HG02840 (cell line): Measurements from ENCODE around the gene TGM4.

ENCODE experiments used
- ATAC-seq: cut with Tn5 transposase; IDR thresholded peaks from one replicate; pipeline ENCODE4 v1.9.1; 2021; ENCODE audit warnings: mild to moderate bottlenecking, moderate library complexity, moderate number of reproducible peaks; ENCODE audit not compliant: unreplicated experiment, low FRiP score

TGM4 gene

DNA sequence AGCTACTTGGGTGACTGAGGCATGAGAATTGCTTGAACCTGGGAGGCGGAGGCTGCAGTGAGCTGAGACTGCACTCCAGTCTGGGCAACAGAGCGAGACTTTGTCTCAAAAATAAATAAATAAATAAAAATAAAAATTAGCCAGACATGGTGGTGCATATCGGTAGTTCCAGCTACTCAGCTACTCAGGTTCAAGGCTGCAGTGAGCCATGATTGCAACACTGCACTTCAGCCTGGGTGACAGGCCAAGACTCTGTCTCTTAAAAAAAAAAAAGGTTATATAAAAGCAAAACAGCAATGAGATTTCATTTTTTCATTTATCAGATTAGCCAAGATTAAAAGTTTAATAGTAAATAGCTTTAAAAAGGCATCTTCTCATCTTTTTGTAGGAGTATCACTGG, 2.9 kb downstream of the TGM4 start:
- no peak for ATAC-seq

DNA sequence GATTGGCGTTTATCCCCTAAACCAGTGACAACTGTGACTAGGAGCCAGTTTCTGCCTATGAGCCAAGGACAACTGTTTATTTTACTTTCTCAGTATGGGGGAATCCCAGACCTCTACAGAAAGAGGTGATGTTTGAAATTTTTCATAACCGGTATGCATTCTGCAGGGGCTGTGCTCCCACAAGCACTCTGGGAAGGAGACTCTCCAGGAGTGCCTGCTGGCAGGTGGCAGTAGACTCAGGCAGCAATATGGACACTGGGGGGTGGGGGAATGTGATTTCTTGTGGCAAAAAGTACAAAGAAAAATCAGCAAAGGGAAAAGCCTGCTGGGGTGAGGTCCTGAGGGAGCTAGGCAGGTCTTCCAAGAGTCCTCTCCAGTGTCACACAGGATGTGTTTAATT, 5.9 kb downstream of the TGM4 start:
- no peak for ATAC-seq

DNA sequence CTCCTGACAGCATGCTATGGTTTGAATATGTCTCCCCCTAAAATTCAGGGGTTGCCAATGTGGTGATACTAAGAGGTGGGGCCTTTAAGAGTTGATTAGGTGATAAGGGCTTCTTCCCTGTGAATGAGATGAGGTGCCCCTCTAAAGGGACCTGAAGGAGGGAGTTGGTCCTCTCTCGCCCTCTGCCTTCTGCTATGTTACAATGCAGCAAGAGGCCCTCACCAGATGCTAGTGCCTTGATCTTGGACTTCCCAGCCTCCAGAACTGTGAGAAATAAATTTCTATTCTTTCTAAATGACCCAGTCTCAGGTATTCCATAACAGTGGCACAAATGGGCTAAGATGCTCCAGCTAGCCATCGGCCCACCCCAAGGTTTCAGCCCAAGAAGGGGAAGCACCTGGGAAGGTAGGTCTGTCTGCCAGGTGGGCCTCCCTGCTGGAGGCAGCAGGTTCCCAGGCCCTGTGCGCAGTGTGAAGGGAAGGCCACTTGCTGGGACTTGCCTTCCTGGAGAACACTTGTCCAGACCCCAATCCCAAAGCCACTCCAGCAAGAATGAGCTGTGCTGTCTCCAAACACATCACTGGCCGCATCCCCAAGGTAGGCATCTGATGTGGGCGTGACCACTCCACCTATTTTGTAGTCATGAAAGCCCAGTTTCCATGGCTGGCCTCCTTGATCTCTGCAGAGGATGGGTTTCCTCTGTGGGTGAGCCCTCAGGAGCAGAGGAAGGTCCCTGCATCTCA, 9.0 kb downstream of the TGM4 start:
- ATAC-seq, result no peak

DNA sequence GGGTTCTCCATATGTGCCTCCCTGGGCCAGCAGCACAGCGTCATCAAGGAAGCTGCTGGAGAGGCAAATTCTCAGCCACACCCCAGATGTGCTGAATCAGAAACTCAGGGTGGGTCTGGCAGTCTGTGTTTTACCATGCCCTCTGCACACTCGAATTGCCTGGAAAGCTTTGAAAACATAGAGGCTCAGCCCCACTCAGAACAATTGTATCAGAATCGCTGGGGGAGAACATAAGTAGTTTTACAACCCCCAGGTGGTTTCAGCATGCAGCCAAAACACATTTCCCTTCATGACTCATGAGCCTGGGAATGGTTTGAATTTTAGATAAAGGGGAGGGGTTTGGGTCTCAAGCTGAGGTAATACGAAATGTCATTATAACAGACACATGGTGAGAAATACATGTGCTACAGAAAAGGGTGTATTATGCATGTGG, 9.6 kb downstream of the TGM4 start:
- ATAC-seq, result no peak

DNA sequence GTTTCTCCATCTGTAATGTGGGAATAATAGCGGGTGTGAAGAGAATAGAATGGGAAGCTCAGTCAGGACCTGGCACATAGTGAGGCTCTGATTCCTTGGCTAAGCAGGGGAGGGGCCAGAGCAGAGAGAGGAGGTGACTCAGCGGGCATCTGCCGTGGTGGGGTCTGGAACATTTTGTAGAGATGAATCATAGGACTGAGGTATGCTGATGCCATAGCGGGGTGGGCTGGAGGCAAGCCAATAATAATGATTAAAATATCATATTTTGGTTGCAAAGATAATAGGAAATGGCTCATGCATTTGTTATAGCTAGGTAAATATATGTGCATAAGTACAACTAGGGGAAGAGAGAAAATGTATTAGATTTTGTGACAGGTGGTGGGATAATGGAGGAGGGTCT, 11.2 kb downstream of the TGM4 start:
- ATAC-seq, result no peak

DNA sequence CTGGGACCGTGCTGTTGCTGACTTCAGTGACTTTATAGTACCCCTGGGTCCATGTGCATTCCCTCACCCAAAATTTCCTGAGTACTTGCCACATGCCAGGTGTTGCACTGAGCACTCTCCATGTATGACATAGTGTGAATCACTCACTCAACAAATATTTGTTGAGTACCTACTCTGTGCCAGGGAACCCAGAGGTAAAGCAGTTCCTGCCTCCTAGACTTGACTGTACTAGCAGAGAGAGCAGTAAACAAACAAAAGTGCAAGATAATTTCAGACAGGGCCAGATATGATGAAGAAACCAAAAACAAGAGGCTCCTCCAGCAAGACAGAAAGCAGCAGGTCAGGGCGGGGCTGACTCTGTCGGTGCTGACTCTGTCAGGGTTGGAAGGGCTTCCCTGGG, 12.2 kb downstream of the TGM4 start:
- no peak for ATAC-seq

DNA sequence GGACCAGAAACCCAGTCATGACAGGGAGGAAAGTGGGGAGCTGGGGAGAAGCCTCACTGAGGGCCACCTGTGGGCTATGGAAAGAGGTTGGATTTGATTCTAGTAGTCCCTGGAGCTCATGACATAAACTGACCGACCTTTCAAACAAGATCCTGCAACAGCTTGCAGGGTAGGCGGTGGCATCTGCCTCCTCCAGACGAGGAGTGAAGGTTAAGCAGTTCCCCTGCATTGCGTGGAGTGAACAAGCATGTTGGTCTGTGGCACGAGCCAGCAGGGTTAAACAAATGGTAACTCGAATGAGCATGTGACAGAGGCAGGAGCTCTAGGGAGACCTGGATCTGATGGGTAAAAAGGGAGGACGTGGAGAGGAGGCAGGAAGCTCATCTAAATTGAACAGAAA, 12.7 kb downstream of the TGM4 start:
- no peak for ATAC-seq

DNA sequence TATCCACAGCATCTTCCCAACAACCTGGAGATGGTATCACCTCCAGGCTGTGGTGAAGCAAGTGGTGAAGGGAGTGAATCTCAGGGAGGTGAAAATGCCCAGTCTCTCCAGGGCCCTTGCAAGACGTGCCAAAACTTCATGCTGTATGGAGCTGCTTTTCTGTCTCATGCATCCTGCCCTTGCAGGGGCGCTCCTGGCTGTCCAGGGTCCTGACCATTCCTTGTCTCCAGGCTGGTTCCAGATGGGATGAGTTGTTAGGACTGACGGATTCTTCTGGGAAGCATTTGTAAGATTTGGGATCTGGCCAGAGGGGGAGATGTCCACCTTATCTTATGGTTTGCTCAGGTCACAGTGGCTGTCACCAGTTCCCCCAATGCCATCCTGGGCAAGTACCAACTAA, 15.8 kb downstream of the TGM4 start:
- ATAC-seq, result no peak

DNA sequence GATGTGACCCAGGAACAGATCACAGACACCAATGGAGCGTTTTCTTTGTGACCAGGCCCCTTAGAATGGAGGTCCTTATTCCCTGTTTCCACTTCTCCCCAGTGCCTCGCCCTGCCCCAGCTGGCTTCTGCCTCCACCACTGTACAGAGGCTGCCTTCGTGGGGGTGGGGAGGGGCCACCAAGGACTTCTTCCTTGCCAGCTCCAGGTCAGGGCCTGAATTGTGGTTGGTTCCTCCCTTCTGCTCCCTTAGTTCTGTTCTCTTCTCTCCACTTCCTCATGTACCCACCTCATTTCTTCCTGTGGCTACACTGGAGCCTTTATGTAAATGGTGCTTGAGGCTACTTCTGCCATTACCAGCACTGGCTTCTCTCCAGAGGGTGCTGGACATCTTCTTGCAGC, 16.4 kb downstream of the TGM4 start:
- no peak for ATAC-seq

DNA sequence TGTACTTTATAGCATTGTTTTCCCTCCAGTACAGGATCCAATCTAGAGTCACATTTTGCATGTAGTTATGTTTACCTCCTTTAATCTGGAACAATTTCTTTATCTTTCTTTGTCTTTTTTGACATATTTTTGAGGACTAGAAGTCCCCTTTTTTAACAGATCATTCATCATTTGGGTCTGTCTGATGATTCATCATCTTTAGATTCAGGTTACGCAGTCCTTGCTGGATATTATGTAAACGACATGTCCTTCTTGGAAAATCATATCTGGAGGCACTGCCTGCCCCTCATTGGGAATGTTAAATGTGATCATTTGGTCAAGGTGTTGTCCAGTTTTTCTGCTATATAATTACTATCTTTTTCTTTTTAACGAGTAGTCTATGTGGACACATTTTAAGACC, 18.3 kb downstream of the TGM4 start:
- ATAC-seq, result no peak

DNA sequence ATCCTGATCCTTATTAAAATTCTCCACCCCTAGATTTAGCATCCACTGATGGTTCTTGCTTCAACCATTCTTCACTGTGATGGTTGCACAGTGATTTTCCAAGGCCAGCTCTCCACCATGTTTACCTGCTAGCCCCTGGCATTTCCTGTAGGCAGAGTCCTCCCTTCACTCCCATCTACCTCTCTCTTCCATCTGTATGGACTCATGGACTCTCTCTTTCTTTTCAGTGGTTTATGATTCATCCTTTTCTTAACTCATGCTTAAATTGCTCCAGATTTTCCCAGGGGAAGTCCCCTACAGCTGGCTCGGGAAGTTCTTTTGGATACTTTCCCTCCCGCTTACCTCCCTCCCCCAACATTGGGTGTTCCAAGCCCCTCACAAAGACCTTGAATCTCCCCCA, 18.7 kb downstream of the TGM4 start:
- no peak for ATAC-seq

DNA sequence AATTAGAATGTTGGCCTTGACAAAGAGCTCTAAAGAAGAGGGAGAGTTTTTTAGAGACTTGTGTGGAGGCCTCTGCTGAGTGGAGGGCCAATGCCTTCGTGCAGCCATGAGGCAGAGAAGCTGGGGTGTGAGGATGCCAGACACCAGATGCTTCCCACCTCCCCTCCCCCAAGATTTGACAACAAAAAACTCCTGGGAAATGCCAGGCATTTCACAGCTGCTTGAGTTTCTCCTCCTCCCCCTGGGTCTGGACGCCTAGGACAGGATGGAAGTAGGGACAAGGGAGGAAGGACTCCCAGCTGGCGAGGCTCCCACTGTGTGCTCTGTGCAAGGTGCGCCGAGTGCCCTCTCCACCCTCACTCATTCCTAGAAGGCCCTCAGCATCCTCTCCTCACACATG, 20.1 kb downstream of the TGM4 start:
- no peak for ATAC-seq

DNA sequence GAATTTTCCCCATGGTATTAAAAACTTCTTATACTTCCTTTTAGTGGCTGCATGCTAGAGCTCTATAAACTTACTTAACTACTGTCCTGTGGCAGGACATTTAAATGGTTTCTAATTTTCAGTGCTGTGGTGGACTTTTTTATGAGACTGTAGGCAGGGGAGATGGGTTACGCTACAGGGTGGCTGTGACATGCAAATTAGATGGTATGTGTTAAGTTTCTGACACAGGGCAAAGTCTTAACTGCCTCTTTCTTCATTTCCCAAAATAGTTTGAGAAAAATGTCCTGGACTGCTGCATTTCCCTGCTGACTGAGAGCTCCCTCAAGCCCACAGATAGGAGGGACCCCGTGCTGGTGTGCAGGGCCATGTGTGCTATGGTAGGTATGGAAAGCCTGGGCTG, 22.0 kb downstream of the TGM4 start:
- no peak for ATAC-seq

DNA sequence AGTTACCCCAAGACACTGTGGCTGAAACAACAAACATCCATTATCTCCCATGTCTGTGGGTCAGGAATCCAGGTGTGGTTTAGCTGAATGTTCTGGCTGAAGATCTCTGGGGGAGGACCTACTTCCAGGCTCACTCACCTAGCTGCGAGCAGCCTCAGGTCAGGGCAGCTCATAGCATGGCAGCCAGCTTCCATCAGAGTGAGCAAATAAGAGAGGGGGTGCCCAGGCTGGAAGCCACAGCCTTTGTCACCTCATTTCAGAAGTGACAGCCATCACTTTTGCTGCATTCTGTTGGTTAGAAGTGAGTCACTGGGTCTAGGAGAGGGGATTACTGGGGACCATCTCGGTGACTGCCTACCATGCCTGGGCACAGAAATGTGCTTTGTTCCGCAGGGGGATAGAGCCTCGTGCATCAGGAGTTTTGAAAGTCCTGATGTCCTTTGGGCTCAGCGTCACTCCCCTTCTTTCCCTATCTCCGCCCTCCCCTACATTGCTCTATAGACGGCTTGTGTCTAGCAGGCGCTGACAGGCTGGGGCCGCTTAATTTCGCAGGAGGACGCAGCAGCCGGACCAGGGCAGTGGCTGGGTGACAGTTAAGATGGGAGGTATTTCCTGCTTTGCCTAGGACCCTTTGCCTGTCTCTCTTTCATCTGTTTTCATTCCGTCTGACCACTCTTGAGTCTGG, 25.4 kb downstream of the TGM4 start:
- no peak for ATAC-seq

DNA sequence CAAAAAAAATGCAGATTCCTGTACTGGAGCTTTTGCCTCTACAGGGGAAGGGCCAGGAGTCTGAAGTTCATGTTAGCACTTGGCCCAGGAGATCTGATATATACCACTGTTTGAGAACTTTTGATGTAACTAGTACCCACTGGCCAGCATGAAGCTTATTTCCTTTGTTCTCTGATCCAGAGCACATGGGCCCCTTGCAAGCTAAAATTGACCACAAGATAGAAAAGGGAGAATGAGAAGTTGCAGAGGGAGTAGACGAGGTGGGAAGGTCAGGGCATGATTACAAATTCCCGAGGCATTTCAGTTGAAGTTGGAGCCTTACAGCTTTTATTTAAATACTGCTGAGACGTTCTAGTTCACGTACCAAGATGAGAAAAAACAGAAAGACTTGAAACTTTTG, 28.2 kb downstream of the TGM4 start:
- ATAC-seq, result no peak

DNA sequence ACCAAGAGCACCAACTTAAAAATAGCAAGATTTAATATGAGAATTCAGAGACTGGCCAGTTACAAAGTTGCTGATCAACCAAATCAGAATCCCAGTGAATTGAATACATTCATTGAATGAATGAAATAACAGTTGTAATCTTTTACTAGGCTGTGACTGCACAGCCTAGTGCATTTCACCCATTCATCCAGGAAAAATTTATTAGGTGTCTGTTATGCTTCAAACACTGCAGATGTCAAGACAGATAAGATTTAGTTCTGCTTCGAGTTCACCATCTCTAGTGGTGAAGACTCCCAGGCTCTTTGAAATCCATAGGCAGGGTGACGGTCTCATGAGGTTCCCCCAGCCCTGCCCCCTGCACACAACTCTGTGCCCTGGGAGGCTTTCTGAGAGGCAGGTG, 28.9 kb downstream of the TGM4 start:
- ATAC-seq, result no peak

DNA sequence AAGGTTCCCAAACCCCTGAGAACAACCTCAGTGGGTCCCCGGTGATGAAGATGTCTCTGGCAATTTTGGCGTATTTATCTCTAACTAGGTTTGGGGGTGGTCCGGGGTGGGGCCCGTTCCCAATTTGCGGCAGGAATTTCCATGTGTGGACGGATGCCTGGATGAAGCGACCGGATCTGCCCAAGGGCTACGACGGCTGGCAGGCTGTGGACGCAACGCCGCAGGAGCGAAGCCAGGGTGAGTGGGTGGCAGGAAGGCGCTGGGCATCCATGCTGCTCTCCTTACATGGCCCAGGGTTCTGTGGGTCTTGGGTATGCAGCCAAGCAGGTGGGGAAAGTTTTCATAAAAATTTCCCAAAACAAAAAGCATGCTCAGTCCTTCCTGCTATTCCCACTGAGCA, 29.3 kb downstream of the TGM4 start:
- no peak for ATAC-seq

DNA sequence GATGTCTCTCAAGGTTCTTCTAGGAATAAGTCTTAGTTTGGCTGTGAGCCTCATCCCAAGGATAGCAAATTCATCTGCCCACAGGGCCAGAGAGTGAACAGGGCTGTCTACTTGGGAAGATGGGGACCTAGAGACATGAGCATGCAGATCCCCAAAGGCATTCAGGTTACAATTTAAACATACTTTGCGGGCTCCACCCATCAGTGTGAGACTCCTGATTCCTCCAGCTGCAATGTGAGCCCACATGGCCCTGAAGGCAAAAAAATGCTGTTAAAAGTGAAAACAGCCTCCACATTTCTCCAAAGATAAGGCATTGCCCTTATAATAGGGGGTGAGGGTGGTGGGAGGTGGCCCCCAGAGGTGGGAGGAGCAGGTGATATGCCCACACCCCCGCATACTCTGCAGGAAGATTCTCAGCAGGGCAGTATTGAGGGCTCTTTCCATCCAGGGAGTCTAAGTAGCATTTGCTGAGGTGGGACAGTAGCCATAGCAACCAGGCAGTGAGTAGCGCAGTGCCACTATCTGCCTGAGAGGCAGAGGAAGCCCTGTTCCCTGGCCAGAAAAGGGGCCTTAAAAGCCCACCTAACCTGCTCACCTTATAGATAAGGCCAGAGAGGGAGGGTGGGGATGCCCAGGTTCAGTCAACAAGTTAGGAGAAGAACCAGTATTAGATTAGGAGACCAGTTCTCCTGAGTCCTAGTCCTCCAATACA, 31.2 kb downstream of the TGM4 start:
- ATAC-seq, result no peak

DNA sequence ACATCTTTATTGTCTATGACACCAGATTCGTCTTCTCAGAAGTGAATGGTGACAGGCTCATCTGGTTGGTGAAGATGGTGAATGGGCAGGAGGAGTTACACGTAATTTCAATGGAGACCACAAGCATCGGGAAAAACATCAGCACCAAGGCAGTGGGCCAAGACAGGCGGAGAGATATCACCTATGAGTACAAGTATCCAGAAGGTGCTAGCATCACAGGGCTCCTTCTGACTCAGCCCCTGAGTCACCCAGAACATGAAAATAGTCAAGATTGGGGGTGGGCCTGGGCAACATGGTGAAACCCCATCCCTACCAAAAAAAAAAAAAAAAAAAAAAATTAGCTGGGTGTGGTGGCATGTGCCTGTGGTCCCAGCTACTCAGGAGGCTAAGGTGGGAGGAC, 32.6 kb downstream of the TGM4 start:
- no peak for ATAC-seq

DNA sequence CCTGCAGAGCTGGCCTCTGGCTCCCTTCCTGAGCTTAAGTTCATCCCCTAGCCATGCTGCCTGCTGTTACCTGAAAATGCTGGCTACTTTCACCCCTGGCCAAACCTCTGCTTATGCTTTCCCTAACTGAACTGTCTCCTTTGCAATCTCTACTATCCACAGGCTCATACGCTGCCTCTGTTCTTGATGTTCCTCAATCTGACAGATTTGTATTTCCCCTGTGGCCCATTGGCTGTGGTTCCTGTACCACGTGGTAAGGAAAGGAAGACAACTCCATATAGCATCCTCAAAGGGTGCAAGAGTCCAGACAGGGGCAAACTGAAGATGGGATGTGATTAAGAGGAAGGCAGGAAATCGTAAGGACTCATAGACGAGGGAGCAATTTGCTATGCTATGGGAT, 33.2 kb downstream of the TGM4 start:
- no peak for ATAC-seq

DNA sequence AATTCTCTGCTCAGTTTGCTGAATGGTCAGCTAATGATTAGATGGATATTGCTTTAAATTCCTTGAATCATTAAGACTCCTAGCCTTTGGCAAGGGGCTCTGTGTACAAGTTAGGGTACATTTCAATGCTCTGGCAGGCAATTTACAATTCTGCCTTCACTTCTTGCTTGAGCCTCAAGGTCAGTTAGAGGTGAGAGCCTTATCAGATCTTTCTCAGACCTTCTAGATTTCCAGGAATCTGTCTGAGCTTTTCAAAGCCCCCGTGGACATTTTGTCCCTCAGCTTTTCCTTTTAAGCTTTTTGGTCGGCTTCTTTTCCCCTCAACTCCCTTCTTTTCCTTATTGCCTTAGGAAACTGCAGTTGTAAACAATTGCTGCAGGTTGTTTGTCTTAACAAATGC, 34.7 kb downstream of the TGM4 start:
- no peak for ATAC-seq

DNA sequence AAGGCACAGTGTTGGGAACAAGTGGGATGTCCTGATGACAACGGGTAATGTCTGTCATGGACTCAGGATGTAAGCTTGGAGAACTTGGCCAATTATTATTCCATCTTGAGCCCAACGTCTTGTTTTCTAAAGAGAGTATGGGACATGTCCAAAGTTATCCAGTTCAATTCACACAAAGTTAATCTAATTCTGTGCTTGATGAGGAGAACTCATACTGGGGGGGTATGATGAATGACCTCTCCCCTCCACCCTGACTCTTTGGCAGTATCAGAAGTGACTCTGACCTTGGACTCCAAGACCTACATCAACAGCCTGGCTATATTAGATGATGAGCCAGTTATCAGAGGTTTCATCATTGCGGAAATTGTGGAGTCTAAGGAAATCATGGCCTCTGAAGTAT, 36.3 kb downstream of the TGM4 start:
- ATAC-seq, result no peak
